ENCODE data around the gene LGI1. TPM values are rescaled to one million over a fixed set of nuclear protein-coding genes. Genes with fewer than 3 reads are reported as not detected.

Gene LGI1
- total and polyA plus RNA-seq, 2 of the 8 experiments (the other 6 are each of a cell fraction or from before 2014, with no cell fraction given), result 0.15 TPM; not detected in 1

DNA sequence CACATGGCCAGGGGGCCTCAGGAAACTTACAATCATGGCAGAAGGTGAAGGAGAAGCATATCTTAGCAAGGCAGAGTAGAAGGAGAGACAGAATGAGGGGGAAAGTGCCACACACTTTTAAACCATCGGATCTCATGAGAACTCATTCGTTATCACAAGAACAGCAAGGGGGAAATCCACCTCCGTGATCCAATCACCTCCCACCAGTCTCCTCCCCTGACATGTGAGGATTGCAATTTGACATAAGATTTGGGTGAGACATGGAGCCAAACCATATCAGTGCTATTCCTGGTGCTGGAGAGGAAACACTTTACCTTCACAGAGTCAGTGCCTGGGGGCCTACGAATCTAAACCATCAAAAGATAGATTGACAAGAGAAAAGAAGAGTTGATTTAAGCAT, 61.8 kb downstream of the LGI1 start (continued):
- TF ChIP-seq, protein P1, sequence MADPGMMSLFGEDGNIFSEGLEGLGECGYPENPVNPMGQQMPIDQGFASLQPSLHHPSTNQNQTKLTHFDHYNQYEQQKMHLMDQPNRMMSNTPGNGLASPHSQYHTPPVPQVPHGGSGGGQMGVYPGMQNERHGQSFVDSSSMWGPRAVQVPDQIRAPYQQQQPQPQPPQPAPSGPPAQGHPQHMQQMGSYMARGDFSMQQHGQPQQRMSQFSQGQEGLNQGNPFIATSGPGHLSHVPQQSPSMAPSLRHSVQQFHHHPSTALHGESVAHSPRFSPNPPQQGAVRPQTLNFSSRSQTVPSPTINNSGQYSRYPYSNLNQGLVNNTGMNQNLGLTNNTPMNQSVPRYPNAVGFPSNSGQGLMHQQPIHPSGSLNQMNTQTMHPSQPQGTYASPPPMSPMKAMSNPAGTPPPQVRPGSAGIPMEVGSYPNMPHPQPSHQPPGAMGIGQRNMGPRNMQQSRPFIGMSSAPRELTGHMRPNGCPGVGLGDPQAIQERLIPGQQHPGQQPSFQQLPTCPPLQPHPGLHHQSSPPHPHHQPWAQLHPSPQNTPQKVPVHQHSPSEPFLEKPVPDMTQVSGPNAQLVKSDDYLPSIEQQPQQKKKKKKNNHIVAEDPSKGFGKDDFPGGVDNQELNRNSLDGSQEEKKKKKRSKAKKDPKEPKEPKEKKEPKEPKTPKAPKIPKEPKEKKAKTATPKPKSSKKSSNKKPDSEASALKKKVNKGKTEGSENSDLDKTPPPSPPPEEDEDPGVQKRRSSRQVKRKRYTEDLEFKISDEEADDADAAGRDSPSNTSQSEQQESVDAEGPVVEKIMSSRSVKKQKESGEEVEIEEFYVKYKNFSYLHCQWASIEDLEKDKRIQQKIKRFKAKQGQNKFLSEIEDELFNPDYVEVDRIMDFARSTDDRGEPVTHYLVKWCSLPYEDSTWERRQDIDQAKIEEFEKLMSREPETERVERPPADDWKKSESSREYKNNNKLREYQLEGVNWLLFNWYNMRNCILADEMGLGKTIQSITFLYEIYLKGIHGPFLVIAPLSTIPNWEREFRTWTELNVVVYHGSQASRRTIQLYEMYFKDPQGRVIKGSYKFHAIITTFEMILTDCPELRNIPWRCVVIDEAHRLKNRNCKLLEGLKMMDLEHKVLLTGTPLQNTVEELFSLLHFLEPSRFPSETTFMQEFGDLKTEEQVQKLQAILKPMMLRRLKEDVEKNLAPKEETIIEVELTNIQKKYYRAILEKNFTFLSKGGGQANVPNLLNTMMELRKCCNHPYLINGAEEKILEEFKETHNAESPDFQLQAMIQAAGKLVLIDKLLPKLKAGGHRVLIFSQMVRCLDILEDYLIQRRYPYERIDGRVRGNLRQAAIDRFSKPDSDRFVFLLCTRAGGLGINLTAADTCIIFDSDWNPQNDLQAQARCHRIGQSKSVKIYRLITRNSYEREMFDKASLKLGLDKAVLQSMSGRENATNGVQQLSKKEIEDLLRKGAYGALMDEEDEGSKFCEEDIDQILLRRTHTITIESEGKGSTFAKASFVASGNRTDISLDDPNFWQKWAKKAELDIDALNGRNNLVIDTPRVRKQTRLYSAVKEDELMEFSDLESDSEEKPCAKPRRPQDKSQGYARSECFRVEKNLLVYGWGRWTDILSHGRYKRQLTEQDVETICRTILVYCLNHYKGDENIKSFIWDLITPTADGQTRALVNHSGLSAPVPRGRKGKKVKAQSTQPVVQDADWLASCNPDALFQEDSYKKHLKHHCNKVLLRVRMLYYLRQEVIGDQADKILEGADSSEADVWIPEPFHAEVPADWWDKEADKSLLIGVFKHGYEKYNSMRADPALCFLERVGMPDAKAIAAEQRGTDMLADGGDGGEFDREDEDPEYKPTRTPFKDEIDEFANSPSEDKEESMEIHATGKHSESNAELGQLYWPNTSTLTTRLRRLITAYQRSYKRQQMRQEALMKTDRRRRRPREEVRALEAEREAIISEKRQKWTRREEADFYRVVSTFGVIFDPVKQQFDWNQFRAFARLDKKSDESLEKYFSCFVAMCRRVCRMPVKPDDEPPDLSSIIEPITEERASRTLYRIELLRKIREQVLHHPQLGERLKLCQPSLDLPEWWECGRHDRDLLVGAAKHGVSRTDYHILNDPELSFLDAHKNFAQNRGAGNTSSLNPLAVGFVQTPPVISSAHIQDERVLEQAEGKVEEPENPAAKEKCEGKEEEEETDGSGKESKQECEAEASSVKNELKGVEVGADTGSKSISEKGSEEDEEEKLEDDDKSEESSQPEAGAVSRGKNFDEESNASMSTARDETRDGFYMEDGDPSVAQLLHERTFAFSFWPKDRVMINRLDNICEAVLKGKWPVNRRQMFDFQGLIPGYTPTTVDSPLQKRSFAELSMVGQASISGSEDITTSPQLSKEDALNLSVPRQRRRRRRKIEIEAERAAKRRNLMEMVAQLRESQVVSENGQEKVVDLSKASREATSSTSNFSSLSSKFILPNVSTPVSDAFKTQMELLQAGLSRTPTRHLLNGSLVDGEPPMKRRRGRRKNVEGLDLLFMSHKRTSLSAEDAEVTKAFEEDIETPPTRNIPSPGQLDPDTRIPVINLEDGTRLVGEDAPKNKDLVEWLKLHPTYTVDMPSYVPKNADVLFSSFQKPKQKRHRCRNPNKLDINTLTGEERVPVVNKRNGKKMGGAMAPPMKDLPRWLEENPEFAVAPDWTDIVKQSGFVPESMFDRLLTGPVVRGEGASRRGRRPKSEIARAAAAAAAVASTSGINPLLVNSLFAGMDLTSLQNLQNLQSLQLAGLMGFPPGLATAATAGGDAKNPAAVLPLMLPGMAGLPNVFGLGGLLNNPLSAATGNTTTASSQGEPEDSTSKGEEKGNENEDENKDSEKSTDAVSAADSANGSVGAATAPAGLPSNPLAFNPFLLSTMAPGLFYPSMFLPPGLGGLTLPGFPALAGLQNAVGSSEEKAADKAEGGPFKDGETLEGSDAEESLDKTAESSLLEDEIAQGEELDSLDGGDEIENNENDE (IDR thresholded peaks at IDR 0.05; ENCODE audit: insufficient replicate concordance, low read length), result no peak
- no peak for TF ChIP-seq TAF7 (optimal IDR thresholded peaks at IDR 0.05; ENCODE audit: borderline replicate concordance, low read depth, low read length)
